ENCODE data around the gene PDE10A. TPM values are rescaled to one million over a fixed set of nuclear protein-coding genes. Genes with fewer than 3 reads are reported as not detected.

The PDE10A gene
- total and polyA plus RNA-seq, 2 of the 4 experiments (the other 2 are of a cell fraction): 3.4 to 12.4 TPM

DNA sequence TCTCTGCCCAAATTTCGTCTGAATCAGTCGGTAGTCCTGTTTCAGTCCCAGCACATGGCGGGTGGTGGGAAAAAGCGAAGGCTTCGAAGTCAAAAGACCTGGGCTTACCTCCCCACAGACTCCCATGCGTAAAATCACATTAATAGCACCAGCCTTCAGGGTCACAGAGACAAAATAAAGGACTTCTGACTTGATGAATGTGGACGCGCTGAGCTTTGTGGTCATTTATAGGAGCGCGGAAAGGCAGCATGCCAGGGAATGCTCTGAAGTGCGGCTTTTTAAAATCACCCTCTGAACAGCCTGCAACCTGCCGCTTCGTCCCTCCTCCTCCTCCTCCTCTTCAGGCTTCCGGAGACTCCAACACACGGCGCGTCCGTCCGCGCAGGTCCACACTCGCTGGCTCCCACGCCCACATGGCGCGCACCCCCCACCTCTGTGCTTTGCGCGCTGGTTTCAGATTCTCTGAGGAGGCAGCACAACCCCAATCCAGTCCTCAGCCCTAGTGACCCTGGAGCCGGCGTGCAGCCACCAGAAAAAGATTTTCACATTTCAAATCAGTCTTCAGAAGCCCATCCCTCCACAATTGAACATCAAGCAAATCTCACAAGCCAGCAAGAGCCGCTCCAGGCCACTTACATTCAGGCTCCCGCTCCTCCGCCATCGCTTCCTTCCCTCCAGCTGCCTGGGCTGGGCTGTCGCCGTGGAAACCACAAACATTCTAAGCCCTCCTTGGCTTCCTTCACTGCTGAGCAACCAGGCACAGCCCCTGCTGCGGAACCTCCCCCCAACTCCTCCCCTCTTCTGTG lies 353.9 kb downstream of the PDE10A start, which contains the start of gene C6orf118:
TSS of gene C6orf118 (minus strand) at position 680 of the 806 bp plus-strand sequence. CDS start at position 661, 19 bp downstream.
- peak within 1 kb of the TSS; percentile 78 for H2AK9ac ChIP-seq (replicated peaks; ENCODE audit: low read depth, low read length, poor library complexity)
- WGBS, 2 experiments (ENCODE audit: extremely low coverage in 2 of 2, insufficient read length in 1 of 2): 0% methylated on average over 6 of the region's 35 CpGs; no CpG with 5 or more reads in 1 of the 2 experiments
- H3K4me3 ChIP-seq (ENCODE audit: insufficient read depth, low read depth, low read length): peak within 1 kb of the TSS; percentile 46
- no peak within 1 kb of the TSS; the same call in 1 of the 2 replicates for H3K23ac ChIP-seq (ENCODE audit: low read depth, low read length)
- H2BK5ac ChIP-seq (ENCODE audit: low read depth, low read length, poor library complexity, severe bottlenecking): no peak within 1 kb of the TSS
- no peak within 1 kb of the TSS for H4K5ac ChIP-seq (ENCODE audit: low read depth, low read length)
- no peak within 1 kb of the TSS for H3K27ac ChIP-seq (ENCODE audit: insufficient read depth, low read length)
- no peaks in the 10 kb centered on the region for H4K20me1 ChIP-seq (ENCODE audit: insufficient read depth, low read length)
- H2BK20ac ChIP-seq (ENCODE audit: low read depth, low read length): no peak within 1 kb of the TSS
- in situ Hi-C loops (cut with MboI; ENCODE audit: low sequenced_read_pairs) (no loop called here), intact Hi-C loops (cut with micrococcal nuclease) (no loop called here), dilution Hi-C loops (cut with HindIII; ENCODE audit: low sequenced_read_pairs, unreplicated experiment) (no loop called here)
- H3K56ac ChIP-seq (ENCODE audit: extremely low read depth, insufficient read depth, low read length): no peak within 1 kb of the TSS
- no peak within 1 kb of the TSS for H3K4ac ChIP-seq (ENCODE audit: low read depth, low read length)
- no peak within 1 kb of the TSS for H4K8ac ChIP-seq (ENCODE audit: low read depth in 2 of 2, low read length in 2 of 2)
- H3K9me3 ChIP-seq (ENCODE audit: control insufficient read depth, insufficient read depth, low read length): no peaks in the 10 kb centered on the region
- H3K9me1 ChIP-seq (ENCODE audit: insufficient read depth, low read length): no peaks in the 10 kb centered on the region
- POLR2A ChIA-PET (ENCODE audit: unreplicated experiment): no interaction called here
- no peak within 1 kb of the TSS for H2AK5ac ChIP-seq (ENCODE audit: low read depth, low read length)
- peak; percentile 59 for DNase-seq
- no peaks in the 10 kb centered on the region for H3K4me1 ChIP-seq (ENCODE audit: control insufficient read depth, insufficient read depth, low read length)
- peaks cover 4% of the 10 kb centered on the region; the same call in 1 of the 2 replicates for H3K27me3 ChIP-seq (ENCODE audit: control insufficient read depth, insufficient read depth, low read length)
- H3K18ac ChIP-seq (ENCODE audit: low read depth, low read length): no peak within 1 kb of the TSS
- no TSS peak for BruUV-seq (replicated peaks)
- no peak within 1 kb of the TSS for H2BK120ac ChIP-seq (ENCODE audit: low read depth, low read length)
- CTCF ChIA-PET: no interaction called here
- no peak within 1 kb of the TSS for H2BK15ac ChIP-seq (ENCODE audit: low read depth, low read length)
- no peak within 1 kb of the TSS for H4K91ac ChIP-seq (ENCODE audit: insufficient read depth, low read depth, low read length)
- no peaks in the 10 kb centered on the region for H3K36me3 ChIP-seq (ENCODE audit: control insufficient read depth, insufficient read depth, low read length)
- peak within 1 kb of the TSS; percentile 94 for H2AFZ ChIP-seq (replicated peaks; ENCODE audit: low read length, poor library complexity)
- no peak within 1 kb of the TSS for H3K9ac ChIP-seq (ENCODE audit: low read depth, low read length)
- peak within 1 kb of the TSS; percentile 68 for H3K4me2 ChIP-seq (ENCODE audit: low read depth, low read length)
- peak; percentile 98 for ATAC-seq (ENCODE audit: low read depth)
- H3K79me1 ChIP-seq (ENCODE audit: low read depth in 1 of 2, low read length in 2 of 2): no peaks in the 10 kb centered on the region
- no peak within 1 kb of the TSS for H3K14ac ChIP-seq (replicated peaks; ENCODE audit: low read depth, low read length)
- TF ChIP-seq RCOR1 (IDR thresholded peaks at IDR 0.05; ENCODE audit: insufficient replicate concordance, low read length) (no peak), NFE2L2 (IDR thresholded peaks at IDR 0.05; ENCODE audit: low read depth, low read length) (no peak), MAZ (IDR thresholded peaks at IDR 0.05; ENCODE audit: borderline replicate concordance, low read depth, low read length) (no peak), RAD21 (IDR thresholded peaks at IDR 0.05; ENCODE audit: low read length) (no peak), RFX5 (IDR thresholded peaks at IDR 0.05; ENCODE audit: low read depth, low read length) (no peak), BHLHE40 (IDR thresholded peaks at IDR 0.05; ENCODE audit: low read depth, low read length) (no peak), CHD1 (IDR thresholded peaks at IDR 0.05; ENCODE audit: low read depth, low read length) (no peak), MAFK (IDR thresholded peaks at IDR 0.05; ENCODE audit: low read depth, low read length) (no peak), CEBPB (IDR thresholded peaks at IDR 0.05; ENCODE audit: low read depth, low read length) (no peak), FOS (IDR thresholded peaks at IDR 0.05; ENCODE audit: low read depth, low read length) (no peak), MXI1 (IDR thresholded peaks at IDR 0.05; ENCODE audit: borderline replicate concordance, low read depth, low read length) (no peak), SMC3 (IDR thresholded peaks at IDR 0.05; ENCODE audit: low read depth, low read length) (no peak), ELK1 (IDR thresholded peaks at IDR 0.05; ENCODE audit: borderline replicate concordance, low read depth, low read length) (no peak)
- TF ChIP-seq, protein P1, sequence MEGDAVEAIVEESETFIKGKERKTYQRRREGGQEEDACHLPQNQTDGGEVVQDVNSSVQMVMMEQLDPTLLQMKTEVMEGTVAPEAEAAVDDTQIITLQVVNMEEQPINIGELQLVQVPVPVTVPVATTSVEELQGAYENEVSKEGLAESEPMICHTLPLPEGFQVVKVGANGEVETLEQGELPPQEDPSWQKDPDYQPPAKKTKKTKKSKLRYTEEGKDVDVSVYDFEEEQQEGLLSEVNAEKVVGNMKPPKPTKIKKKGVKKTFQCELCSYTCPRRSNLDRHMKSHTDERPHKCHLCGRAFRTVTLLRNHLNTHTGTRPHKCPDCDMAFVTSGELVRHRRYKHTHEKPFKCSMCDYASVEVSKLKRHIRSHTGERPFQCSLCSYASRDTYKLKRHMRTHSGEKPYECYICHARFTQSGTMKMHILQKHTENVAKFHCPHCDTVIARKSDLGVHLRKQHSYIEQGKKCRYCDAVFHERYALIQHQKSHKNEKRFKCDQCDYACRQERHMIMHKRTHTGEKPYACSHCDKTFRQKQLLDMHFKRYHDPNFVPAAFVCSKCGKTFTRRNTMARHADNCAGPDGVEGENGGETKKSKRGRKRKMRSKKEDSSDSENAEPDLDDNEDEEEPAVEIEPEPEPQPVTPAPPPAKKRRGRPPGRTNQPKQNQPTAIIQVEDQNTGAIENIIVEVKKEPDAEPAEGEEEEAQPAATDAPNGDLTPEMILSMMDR (conservative IDR thresholded peaks at IDR 0.05; ENCODE audit: low read depth, low read length): no peak
- TF ChIP-seq, protein P2, sequence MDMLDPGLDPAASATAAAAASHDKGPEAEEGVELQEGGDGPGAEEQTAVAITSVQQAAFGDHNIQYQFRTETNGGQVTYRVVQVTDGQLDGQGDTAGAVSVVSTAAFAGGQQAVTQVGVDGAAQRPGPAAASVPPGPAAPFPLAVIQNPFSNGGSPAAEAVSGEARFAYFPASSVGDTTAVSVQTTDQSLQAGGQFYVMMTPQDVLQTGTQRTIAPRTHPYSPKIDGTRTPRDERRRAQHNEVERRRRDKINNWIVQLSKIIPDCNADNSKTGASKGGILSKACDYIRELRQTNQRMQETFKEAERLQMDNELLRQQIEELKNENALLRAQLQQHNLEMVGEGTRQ (IDR thresholded peaks at IDR 0.05; ENCODE audit: low read depth, low read length): no peak
